HTR-8/SVneo (cell line): ENCODE results near the gene SALL3.
"Not testable (repeated sequence)": the region's sequence is repeated elsewhere in the genome, so short reads cannot be mapped to it uniquely, and the experiment has no call there.

Source experiments
- DNase-seq: peaks from one replicate; pipeline ENCODE4 v3.0.0; 2011; ENCODE audit warnings: low spot score, mixed read lengths; ENCODE audit not compliant: insufficient read length
- FAIRE-seq: peaks from 2 replicates; lab custom pipeline; 2011; peaks lifted over from hg19 to GRCh38; lab: Jason Lieb, UNC

Gene SALL3

GRCh38 chr18:78979730-78980278, at the start of gene SALL3:
Gene SALL3 (plus strand): TSS chr18:78979818. CDS start chr18:78980275, 457 bp downstream.
- FAIRE-seq: no peak
- DNase-seq: no peak

- DNase-seq (no peak), FAIRE-seq (no peak)
These were observed 47.3 kb upstream of the SALL3 start for GRCh38 chr18:78932281-78932680.

GRCh38 chr18:78934003-78934402, 45.6 kb upstream of the SALL3 start:
- DNase-seq (no peak), FAIRE-seq (no peak)

GRCh38 chr18:78934551-78935225, 44.9 kb upstream of the SALL3 start:
- FAIRE-seq (no peak), DNase-seq (no peak)

- FAIRE-seq (no peak), DNase-seq (no peak)
These were observed 44.2 kb upstream of the SALL3 start for GRCh38 chr18:78935406-78935805.

GRCh38 chr18:78936251-78937005, 43.2 kb upstream of the SALL3 start:
- FAIRE-seq (no peak), DNase-seq (no peak)

- FAIRE-seq: no peak
These were observed 42.5 kb upstream of the SALL3 start for GRCh38 chr18:78937166-78937565.

GRCh38 chr18:78939105-78939504, 40.5 kb upstream of the SALL3 start:
- no peak for DNase-seq

More at GRCh38 chr18:78937166-78937565, 42.5 kb upstream of the SALL3 start:
- DNase-seq: no peak

GRCh38 chr18:78939734-78940494, 39.7 kb upstream of the SALL3 start:
- FAIRE-seq: no peak

More at GRCh38 chr18:78939105-78939504, 40.5 kb upstream of the SALL3 start:
- FAIRE-seq: no peak

GRCh38 chr18:78942236-78942635, 37.4 kb upstream of the SALL3 start:
- FAIRE-seq: not testable (repeated sequence)

More at GRCh38 chr18:78939734-78940494, 39.7 kb upstream of the SALL3 start:
- DNase-seq: no peak

GRCh38 chr18:78945628-78946027, 34.0 kb upstream of the SALL3 start:
- FAIRE-seq: no peak
- DNase-seq: no peak

More at GRCh38 chr18:78942236-78942635, 37.4 kb upstream of the SALL3 start:
- DNase-seq: not testable (repeated sequence)

GRCh38 chr18:78947291-78947690, 32.3 kb upstream of the SALL3 start:
- no peak for FAIRE-seq

GRCh38 chr18:78948221-78948620, 31.4 kb upstream of the SALL3 start:
- DNase-seq (no peak), FAIRE-seq (no peak)

More at GRCh38 chr18:78947291-78947690, 32.3 kb upstream of the SALL3 start:
- no peak for DNase-seq

GRCh38 chr18:78948707-78949106, 30.9 kb upstream of the SALL3 start:
- no peak for FAIRE-seq

GRCh38 chr18:78949216-78949615, 30.4 kb upstream of the SALL3 start:
- DNase-seq: no peak
- no peak for FAIRE-seq

More at GRCh38 chr18:78948707-78949106, 30.9 kb upstream of the SALL3 start:
- DNase-seq: no peak

GRCh38 chr18:78950386-78950785, 29.2 kb upstream of the SALL3 start:
- DNase-seq (no peak), FAIRE-seq (no peak)

- DNase-seq (no peak), FAIRE-seq (no peak)
These were observed 26.1 kb upstream of the SALL3 start for GRCh38 chr18:78953566-78953965.

- no peak for FAIRE-seq
- DNase-seq: no peak
These were observed 24.6 kb upstream of the SALL3 start for GRCh38 chr18:78955051-78955450.

- FAIRE-seq (no peak), DNase-seq (no peak)
These were observed 22.5 kb upstream of the SALL3 start for GRCh38 chr18:78957140-78957539.

GRCh38 chr18:78960709-78961108, 18.9 kb upstream of the SALL3 start:
- FAIRE-seq (no peak), DNase-seq (no peak)
